Liver (tissue), 9 donors: ENCODE data around the gene LSM7. TPM values are rescaled to one million over a fixed set of nuclear protein-coding genes. Genes with fewer than 3 reads are reported as not detected.

Experiments used
- DNase-seq: peaks from one replicate; pipeline ENCODE4 v3.0.0-alpha.2; 2017; ENCODE audit warnings: low spot score
- H3K27ac ChIP-seq, 2 donors: one replicate each; pipeline ENCODE4 v1.7.0; 2013; ENCODE audit warnings: inconsistent platforms in 2 of 2, low read length in 2 of 2, control low read depth in 1 of 2, low read depth in 1 of 2, mild to moderate bottlenecking in 1 of 2
- H3K27me3 ChIP-seq, 4 donors: one replicate each; pipeline versions ENCODE4 v1.6.1 to v1.7.0; 2013; ENCODE audit warnings: low read length in 3 of 4, inconsistent platforms in 1 of 4, mild to moderate bottlenecking in 1 of 4, moderate library complexity in 1 of 4; ENCODE audit not compliant: control insufficient read depth in 4 of 4, insufficient read depth in 4 of 4
- H3K36me3 ChIP-seq, 4 donors: one replicate each; pipeline versions ENCODE4 v1.6.1 to v1.7.0; 2013; ENCODE audit warnings: low read length in 3 of 4, mild to moderate bottlenecking in 3 of 4, low read depth in 1 of 4, moderate library complexity in 1 of 4; ENCODE audit not compliant: control insufficient read depth in 4 of 4, insufficient read depth in 3 of 4
- H3K4me1 ChIP-seq, 4 donors: one replicate each; pipeline versions ENCODE4 v1.6.1 to v1.7.0; 2013; ENCODE audit warnings: low read length in 3 of 4, mild to moderate bottlenecking in 3 of 4, moderate library complexity in 1 of 4; ENCODE audit not compliant: control insufficient read depth in 4 of 4, insufficient read depth in 4 of 4
- H3K4me3 ChIP-seq, 3 donors: one replicate each; pipeline versions ENCODE4 v1.6.1 to v1.7.0; 2013; ENCODE audit warnings: low read length in 3 of 3, control low read depth in 1 of 3, low read depth in 1 of 3, mild to moderate bottlenecking in 1 of 3
- H3K9ac ChIP-seq, 2 donors: one replicate each; pipeline ENCODE4 v1.7.0; 2013; ENCODE audit warnings: low read length in 2 of 2, mild to moderate bottlenecking in 2 of 2, moderate library complexity in 2 of 2, control low read depth in 1 of 2, low read depth in 1 of 2
- H3K9me3 ChIP-seq, 4 donors: one replicate each; pipeline versions ENCODE4 v1.6.1 to v1.7.0; 2013; ENCODE audit warnings: low read length in 3 of 4; ENCODE audit not compliant: control insufficient read depth in 4 of 4
- CTCF ChIP-seq: fragments of 150-350 bp; IDR thresholded peaks from 2 replicates; pipeline ENCODE4 v1.5.1; 2017; ENCODE audit warnings: improper control_type of control experiment, low read depth, low read length; ENCODE audit not compliant: missing input control
- EGR1 ChIP-seq, 2 donors: IDR thresholded peaks; 2 replicates each; pipeline ENCODE4 v1.6.1; 2016 to 2018; ENCODE audit warnings: antibody characterized with exemption in 2 of 2, low read depth in 2 of 2
- FOXA1 ChIP-seq: IDR thresholded peaks from 2 replicates; pipeline ENCODE4 v1.6.1; 2016; ENCODE audit warnings: antibody characterized with exemption
- FOXA2 ChIP-seq: IDR thresholded peaks from 2 replicates; pipeline ENCODE4 v1.6.1; 2016; ENCODE audit warnings: antibody characterized with exemption
- GABPA ChIP-seq, 2 donors: IDR thresholded peaks in 1 of 2; conservative IDR thresholded peaks in 1 of 2; 2 replicates each; pipeline ENCODE4 v1.6.1; 2016; ENCODE audit warnings: antibody characterized with exemption in 2 of 2, mild to moderate bottlenecking in 1 of 2, moderate library complexity in 1 of 2
- HNF4A ChIP-seq, 2 donors: conservative IDR thresholded peaks; 2 replicates each; pipeline ENCODE4 v1.6.1; 2016; ENCODE audit warnings: antibody characterized with exemption in 2 of 2, mild to moderate bottlenecking in 2 of 2
- HNF4G ChIP-seq: IDR thresholded peaks from 2 replicates; pipeline ENCODE4 v1.6.1; 2016; ENCODE audit warnings: antibody characterized with exemption
- JUND ChIP-seq, 2 donors: IDR thresholded peaks; 2 replicates each; pipeline ENCODE4 v1.6.1; 2016; ENCODE audit warnings: antibody characterized with exemption in 2 of 2
- NR2F2 ChIP-seq: IDR thresholded peaks from 2 replicates; pipeline ENCODE4 v1.6.1; 2016; ENCODE audit warnings: antibody characterized with exemption
- RAD21 ChIP-seq, 2 donors: IDR thresholded peaks; 2 replicates each; pipeline ENCODE4 v1.6.1; 2016; ENCODE audit warnings: antibody characterized with exemption in 2 of 2, mild to moderate bottlenecking in 2 of 2
- RXRA ChIP-seq, 2 donors: IDR thresholded peaks; 2 replicates each; pipeline ENCODE4 v1.6.1; 2017 to 2018; ENCODE audit warnings: antibody characterized with exemption in 2 of 2, mild to moderate bottlenecking in 1 of 2
- TAF1 ChIP-seq: conservative IDR thresholded peaks from 2 replicates; pipeline ENCODE4 v1.6.1; 2016; ENCODE audit warnings: antibody characterized with exemption, mild to moderate bottlenecking
- YY1 ChIP-seq: IDR thresholded peaks from 2 replicates; pipeline ENCODE4 v1.6.1; 2016; ENCODE audit warnings: antibody characterized with exemption, mild to moderate bottlenecking
- ZBTB33 ChIP-seq: IDR thresholded peaks from 2 replicates; pipeline ENCODE4 v1.6.1; 2016; ENCODE audit warnings: antibody characterized with exemption
- WGBS: extraction: QIAGEN DNeasy Blood & Tissue Kit; methylation state at CpG from one replicate; pipeline ENCODE4 v1.1.7; 2013; 5-methylcytosine and 5-hydroxymethylcytosine counted together
- polyA plus RNA-seq, 2 donors: library from polyadenylated mRNA; stranded (reverse) in 1 of 2; unstranded in 1 of 2; fragments of 200-250 nt in 1 of 2; fragments of >200 nt in 1 of 2; fragmentation: Nextera tagmentation in 1 of 2; extraction: Ambion mirVana in 1 of 2; gene quantifications; one replicate each; pipeline versions ENCODE4 v1.2.1 to v1.2.3, GENCODE V29; 2013 to 2015
- total RNA-seq, 2 donors: library from RNA; depleted of rRNA; stranded (reverse); fragments of >200 nt; gene quantifications; one replicate each; pipeline ENCODE4 v1.2.3, GENCODE V29; 2014
- TF ChIP-seq, protein P1 (sequence below): IDR thresholded peaks from 2 replicates; pipeline ENCODE4 v1.6.1; 2016; ENCODE audit warnings: antibody characterized with exemption
- TF ChIP-seq, protein P2 (sequence below): IDR thresholded peaks from 2 replicates; pipeline ENCODE4 v1.6.1; 2016; ENCODE audit warnings: antibody characterized with exemption, mild to moderate bottlenecking
- donor health status: healthy.
- donor health status: healthy.
- donor health status: healthy.
- donor health status: healthy.
- donor health status: healthy.

LSM7 gene
- total and polyA plus RNA-seq, 4 donors, result 23.6 to 59.9 (median 38.5) TPM

DNA sequence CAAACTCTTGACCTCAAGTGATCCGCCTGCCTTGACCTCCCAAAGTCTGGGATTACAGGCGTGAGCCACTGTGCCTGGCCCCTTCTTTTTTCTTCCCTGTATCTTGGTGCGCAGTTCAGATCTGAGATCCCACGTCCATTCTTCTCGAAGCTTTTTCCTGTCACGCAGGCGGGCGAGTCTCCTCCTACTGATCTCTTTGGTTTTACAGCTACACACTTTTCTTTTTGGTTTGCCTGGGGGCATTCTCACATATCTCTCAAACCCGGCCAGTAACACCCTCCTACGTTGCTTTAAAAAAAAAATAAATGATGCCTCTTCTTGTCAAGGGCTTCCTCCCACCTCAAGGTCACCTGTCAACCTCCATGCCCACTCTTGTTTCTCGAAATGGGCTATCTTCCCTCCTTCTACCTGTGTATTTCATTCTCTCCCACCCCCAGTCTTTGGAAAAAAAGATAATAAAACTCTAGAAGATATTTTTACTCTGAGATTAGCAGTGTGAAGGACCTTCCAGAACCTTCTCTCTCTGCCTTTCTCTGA is 43.8 kb upstream of the LSM7 start:
- no peak overlapping the region for H3K4me3 ChIP-seq
- no peak overlapping the region for H3K27ac ChIP-seq
- WGBS, result 55% methylated on average over 11 of the region's 11 CpGs
- DNase-seq, result no peak
- peaks cover 0 to 3% (median under 1%) of the 10 kb centered on the region in 4 donors for H3K9me3 ChIP-seq
- H3K4me1 ChIP-seq, result no peaks in the 10 kb centered on the region
- no peak for TF ChIP-seq CTCF
- H3K27me3 ChIP-seq, result no peaks in the 10 kb centered on the region
- H3K9ac ChIP-seq, result no peak overlapping the region
- H3K36me3 ChIP-seq, result no peaks in the 10 kb centered on the region

DNA sequence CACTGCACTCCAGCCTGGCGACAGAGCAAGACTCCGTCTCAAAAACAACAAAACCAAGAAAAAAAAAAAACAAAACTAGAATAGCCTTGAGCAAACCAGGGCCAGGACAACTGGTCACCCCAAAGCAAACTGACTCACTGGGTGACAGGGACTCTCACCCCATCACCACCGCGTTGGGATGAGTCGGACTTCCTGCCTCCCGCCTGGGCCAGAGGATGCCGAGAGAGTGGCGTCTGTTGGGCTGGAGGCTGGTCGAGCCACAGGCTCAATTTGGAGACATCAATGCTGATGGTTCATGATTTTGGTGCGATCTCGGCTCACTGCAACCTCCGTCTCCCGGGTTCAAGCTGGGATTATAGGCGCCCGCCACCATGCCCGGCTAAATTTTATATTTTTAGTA is 43.3 kb upstream of the LSM7 start:
- no peak for DNase-seq
- 76% methylated on average over 16 of the region's 16 CpGs for WGBS
- H3K36me3 ChIP-seq, result no peaks in the 10 kb centered on the region
- H3K27me3 ChIP-seq, result no peaks in the 10 kb centered on the region
- H3K9ac ChIP-seq, result no peak overlapping the region
- H3K9me3 ChIP-seq, result peaks cover 0 to 3% (median under 1%) of the 10 kb centered on the region in 4 donors
- no peak overlapping the region for H3K4me3 ChIP-seq
- TF ChIP-seq JUND (IDR thresholded peaks at IDR 0.05), result no peak
- no peak for TF ChIP-seq GABPA (IDR thresholded peaks at IDR 0.05 in 1 of 2, conservative IDR thresholded peaks at IDR 0.05 in 1 of 2)
- TF ChIP-seq RAD21 (IDR thresholded peaks at IDR 0.05), result no peak
- no peak for TF ChIP-seq NR2F2
- TF ChIP-seq, protein P1, sequence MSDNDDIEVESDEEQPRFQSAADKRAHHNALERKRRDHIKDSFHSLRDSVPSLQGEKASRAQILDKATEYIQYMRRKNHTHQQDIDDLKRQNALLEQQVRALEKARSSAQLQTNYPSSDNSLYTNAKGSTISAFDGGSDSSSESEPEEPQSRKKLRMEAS, result no peak
- no peak for TF ChIP-seq EGR1 (IDR thresholded peaks at IDR 0.05; ENCODE audit: low read depth in 2 of 2)
- no peak for TF ChIP-seq HNF4A (conservative IDR thresholded peaks at IDR 0.05)
- TF ChIP-seq FOXA2, result no peak
- no peak for TF ChIP-seq HNF4G
- TF ChIP-seq, protein P2, sequence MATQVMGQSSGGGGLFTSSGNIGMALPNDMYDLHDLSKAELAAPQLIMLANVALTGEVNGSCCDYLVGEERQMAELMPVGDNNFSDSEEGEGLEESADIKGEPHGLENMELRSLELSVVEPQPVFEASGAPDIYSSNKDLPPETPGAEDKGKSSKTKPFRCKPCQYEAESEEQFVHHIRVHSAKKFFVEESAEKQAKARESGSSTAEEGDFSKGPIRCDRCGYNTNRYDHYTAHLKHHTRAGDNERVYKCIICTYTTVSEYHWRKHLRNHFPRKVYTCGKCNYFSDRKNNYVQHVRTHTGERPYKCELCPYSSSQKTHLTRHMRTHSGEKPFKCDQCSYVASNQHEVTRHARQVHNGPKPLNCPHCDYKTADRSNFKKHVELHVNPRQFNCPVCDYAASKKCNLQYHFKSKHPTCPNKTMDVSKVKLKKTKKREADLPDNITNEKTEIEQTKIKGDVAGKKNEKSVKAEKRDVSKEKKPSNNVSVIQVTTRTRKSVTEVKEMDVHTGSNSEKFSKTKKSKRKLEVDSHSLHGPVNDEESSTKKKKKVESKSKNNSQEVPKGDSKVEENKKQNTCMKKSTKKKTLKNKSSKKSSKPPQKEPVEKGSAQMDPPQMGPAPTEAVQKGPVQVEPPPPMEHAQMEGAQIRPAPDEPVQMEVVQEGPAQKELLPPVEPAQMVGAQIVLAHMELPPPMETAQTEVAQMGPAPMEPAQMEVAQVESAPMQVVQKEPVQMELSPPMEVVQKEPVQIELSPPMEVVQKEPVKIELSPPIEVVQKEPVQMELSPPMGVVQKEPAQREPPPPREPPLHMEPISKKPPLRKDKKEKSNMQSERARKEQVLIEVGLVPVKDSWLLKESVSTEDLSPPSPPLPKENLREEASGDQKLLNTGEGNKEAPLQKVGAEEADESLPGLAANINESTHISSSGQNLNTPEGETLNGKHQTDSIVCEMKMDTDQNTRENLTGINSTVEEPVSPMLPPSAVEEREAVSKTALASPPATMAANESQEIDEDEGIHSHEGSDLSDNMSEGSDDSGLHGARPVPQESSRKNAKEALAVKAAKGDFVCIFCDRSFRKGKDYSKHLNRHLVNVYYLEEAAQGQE, result no peak
- TF ChIP-seq FOXA1, result no peak
- no peak for TF ChIP-seq YY1
- no peak for TF ChIP-seq TAF1
- no peak for TF ChIP-seq RXRA (IDR thresholded peaks at IDR 0.05)
- TF ChIP-seq ZBTB33, result no peak
- no peaks in the 10 kb centered on the region for H3K4me1 ChIP-seq
- no peak overlapping the region for H3K27ac ChIP-seq
